ENCODE measurements around the gene SNN. TPM values are rescaled to one million over a fixed set of nuclear protein-coding genes. Genes with fewer than 3 reads are reported as not detected.

SNN gene
- total RNA-seq, 4 donors from 2014 or later = 25.9 to 52.2 (median 41.9) TPM

- ATAC-seq (ENCODE audit: low FRiP score) (no peak), DNase-seq (ENCODE audit: low spot score) (no peak)
- no peak for TF ChIP-seq CTCF (IDR thresholded peaks at IDR 0.05)
Measured at GRCh38 chr16:11672206-11673090, 4.2 kb downstream of the SNN start.

DNA sequence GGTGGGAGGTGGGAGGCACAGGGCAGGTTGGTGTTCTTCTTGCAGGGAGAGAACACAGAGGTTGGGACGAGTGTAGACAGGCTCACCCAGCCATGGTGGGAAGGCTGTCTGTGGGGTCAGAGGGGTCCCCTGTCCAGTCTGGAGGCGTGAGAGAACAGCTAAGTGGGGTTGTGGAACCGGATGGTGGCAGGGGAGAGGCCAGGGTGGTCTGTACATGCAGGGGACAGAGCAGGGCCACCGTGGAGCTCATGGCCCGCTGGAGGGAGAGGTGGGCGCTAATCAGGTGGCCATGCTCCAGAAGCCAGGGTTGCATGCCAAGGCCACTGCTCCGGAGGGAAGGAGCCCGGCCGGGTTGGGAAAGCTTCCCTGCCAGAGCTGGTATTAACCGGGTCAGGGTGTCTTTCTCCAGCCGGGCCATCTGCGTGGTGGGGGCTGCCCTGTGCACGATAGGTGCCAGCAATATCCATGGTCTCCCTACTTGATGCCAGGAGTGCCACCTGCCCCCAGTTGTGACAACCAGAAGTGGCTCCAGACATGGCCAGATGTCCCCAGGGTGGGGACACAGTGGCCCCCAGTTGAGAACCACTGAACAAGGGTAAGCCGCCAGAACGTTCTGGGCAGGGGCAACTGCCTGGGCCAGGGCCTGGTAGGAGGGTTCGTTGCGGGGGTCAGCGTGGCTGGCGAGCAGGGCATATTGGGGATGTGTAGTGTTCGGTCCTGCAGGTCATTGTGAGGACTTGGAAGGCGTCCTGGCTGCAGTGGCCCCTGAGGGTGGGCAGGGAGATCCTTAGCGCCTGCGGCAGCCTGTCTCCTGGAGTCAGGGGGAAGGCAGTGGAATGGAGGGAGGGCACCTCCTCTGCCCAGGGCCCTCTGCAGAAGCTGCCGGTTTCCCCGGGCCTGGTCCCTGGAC, 5.1 kb downstream of the SNN start:
- DNase-seq (ENCODE audit: low spot score) (no peak), ATAC-seq (ENCODE audit: low FRiP score) (no peak)
- no peak for TF ChIP-seq CTCF (IDR thresholded peaks at IDR 0.05)

GRCh38 chr16:11674001-11674817, 6.0 kb downstream of the SNN start:
- no peak for TF ChIP-seq CTCF (IDR thresholded peaks at IDR 0.05)
- no peak for ATAC-seq (ENCODE audit: low FRiP score)
- no peak for DNase-seq (ENCODE audit: low spot score)

DNA sequence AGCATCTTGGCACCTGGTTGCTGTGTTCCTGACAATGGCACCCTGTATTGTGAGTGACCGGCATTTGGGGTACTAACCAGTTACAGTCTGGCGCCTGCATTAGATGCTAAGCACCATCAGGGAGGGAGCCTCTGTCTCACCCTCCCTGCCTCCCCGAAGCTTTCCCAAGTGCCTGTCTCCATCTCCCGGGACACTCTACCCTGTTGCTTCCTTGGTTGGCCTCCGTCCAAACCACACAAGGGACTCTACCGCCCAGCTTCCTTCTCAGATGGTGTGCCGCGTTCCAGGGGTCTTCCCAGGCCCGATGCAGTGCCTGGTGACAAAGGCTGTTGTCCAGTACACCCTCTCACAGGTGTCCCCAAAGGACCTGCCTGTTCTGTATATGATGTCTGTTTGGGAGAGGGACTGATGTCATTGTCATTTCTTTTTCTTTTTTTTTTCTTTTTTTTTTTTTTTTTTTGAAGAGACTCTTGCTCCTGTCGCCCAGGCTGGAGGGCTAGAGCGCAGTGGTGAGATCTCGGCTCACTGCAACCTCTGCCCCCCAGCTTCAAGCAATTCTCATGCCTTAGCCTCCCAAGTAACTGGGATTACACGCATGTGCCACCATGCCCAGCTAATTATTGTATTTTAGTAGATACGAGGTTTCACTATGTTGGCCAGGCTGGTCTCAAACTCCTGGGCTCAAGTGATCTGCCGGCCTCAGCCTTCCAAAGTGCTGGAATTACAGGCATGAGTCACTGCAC, 6.7 kb downstream of the SNN start:
- no peak for TF ChIP-seq CTCF (IDR thresholded peaks at IDR 0.05)
- ATAC-seq (ENCODE audit: low FRiP score) (no peak), DNase-seq (ENCODE audit: low spot score) (no peak)

GRCh38 chr16:11675561-11676511, 7.6 kb downstream of the SNN start:
- DNase-seq (ENCODE audit: low spot score) (no peak), ATAC-seq (ENCODE audit: low FRiP score) (no peak)
- no peak for TF ChIP-seq CTCF (IDR thresholded peaks at IDR 0.05)
